ENCODE data around the gene TBC1D22A.

The TBC1D22A gene

DNA sequence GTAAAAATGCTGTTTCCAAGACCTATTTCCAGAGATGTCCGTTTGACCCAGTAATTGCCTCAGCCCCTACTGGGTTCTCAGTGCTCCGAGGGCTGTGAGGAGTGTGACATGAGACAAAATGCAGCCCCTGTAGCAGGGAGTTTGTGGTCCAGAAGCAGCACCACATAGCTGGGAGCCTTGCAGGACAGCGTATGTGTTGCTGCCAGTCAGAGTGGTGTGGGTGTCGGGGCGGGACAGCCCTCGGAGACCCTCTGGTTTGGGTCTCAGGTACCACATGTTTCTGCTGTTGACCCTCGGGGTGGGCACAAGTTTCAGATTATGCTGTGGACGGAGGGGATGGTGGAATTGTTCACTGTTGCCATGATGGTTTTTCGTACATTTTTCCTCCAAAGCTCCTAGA, 17.2 kb downstream of the TBC1D22A start:
- no peak for TF ChIP-seq CTCF (IDR thresholded peaks at IDR 0.05)

- TF ChIP-seq CTCF (IDR thresholded peaks at IDR 0.05): no peak
Measured at GRCh38 chr22:46780453-46780852, 18.0 kb downstream of the TBC1D22A start.

DNA sequence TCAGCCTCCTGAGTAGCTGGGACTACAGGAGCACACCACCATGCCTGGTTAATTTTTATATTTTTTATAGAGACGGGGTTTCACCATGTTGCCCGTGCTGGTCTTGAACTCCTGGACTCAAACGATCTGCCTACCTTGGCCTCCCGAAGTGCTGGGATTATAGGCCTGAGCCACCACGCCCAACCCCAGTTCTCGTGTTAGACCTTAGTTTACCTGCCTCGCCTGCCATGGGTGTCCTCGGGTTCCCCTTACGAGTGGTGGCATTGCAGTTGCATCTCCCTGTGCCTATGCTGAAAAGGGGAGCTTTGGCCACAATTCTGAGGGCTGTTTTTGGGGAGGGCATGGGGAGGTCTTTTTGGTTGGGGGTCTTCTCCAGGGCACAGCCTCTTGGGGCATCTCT, 18.8 kb downstream of the TBC1D22A start:
- TF ChIP-seq CTCF (IDR thresholded peaks at IDR 0.05): no peak

GRCh38 chr22:46783721-46784120, 21.3 kb downstream of the TBC1D22A start:
- TF ChIP-seq CTCF (IDR thresholded peaks at IDR 0.05): no peak

DNA sequence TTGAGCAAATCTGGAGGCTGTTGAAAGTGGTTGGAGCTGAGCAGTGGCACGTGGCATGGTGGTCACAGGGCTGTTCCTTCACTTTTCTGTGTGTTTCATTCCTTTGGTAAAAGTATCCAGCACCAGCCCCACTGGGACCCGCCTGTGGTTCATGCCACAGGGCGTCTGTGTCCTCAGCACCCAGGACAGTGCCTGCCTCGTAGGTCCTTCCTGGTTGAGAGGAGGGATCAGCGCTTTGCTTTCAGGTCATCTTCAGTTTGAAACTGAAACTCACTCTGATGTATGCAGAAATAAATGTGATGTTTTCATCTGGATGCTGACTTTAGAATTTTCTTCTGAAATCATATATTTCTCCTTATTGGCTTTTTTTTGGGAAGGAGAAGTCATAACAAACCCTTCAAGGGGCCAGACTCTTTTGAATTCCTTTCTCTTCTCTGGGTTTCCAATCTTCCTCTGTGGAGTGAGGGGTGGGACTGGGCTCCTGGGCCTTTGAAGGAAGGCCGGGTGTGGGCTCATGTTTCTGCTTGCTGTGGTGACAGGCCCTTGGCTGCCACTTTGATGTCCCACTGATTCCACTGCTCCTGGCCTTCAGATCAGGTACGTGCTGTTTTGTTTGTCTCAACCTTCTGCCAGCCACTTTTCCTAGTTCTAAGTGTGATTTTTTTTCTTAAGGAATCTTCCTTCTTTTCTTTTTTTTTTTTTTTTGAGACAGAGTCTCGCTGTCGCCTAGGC, 26.2 kb downstream of the TBC1D22A start:
- no peak for TF ChIP-seq CTCF (IDR thresholded peaks at IDR 0.05)

- TF ChIP-seq CTCF (IDR thresholded peaks at IDR 0.05): no peak
Measured at GRCh38 chr22:46789992-46790391, 27.5 kb downstream of the TBC1D22A start.

- no peak for TF ChIP-seq CTCF (IDR thresholded peaks at IDR 0.05)
Measured at GRCh38 chr22:46791201-46791731, 28.8 kb downstream of the TBC1D22A start.
